NCI-H526 (cell line): ENCODE results near the gene TGFB2.
"Not testable (repeated sequence)": the region's sequence is repeated elsewhere in the genome, so short reads cannot be mapped to it uniquely, and the experiment has no call there.

Experiments used
- DNase-seq, 2 experiments: peaks; one replicate each; lab custom pipeline; 2025; lab: John Stamatoyannopoulos, UW

The TGFB2 gene

DNA sequence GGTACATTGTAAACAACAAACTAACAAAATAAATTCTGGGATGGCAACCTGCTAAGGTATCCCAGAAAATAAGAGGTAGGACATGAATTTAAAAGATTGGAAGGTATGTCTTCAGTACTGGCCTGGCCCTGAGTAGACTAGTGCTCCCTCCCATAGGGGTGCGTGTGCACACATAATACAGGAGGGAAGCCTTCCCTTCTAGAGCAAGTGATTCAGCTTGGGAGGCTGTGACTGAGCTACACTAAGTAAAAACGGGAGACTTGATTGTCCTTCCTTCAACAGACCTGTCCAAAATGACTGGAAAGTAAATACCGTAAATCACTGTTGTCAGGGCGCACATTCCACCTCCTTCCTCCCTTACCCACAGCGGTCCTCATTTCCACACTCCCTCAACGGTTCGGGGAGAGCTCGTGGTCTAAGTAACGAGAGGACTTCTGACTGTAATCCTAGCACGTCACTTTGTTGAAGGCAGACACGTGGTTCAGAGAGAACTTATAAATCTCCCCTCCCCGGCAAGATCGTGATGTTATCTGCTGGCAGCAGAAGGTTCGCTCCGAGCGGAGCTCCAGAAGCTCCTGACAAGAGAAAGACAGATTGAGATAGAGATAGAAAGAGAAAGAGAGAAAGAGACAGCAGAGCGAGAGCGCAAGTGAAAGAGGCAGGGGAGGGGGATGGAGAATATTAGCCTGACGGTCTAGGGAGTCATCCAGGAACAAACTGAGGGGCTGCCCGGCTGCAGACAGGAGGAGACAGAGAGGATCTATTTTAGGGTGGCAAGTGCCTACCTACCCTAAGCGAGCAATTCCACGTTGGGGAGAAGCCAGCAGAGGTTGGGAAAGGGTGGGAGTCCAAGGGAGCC is at the start of gene TGFB2:
Gene TGFB2 (plus strand): TSS at position 523 of the 859 bp plus-strand sequence. CDS start 1,366 bp downstream, outside the sequence.
- peak; percentile 22 to 32 for DNase-seq

DNA sequence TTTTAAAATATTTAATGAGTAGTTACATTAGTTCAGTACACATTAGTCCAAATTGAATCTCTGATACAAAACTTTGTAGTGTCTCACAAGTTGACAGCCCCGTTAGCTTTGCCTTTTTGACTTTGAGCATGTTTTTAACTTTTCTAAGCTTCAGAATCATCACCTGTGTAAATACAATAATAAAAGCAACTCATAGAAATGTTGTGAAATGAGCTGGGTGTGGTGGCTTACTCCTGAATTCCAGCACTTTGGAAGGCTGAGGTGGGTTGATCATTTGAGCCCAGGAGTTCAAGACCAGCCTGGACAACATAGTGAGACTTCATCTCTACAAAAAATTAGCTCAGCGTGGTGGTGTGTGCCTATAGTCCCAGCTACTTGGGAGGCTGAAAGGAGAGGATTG is 49.0 kb upstream of the TGFB2 start:
- DNase-seq, result no peak

DNA sequence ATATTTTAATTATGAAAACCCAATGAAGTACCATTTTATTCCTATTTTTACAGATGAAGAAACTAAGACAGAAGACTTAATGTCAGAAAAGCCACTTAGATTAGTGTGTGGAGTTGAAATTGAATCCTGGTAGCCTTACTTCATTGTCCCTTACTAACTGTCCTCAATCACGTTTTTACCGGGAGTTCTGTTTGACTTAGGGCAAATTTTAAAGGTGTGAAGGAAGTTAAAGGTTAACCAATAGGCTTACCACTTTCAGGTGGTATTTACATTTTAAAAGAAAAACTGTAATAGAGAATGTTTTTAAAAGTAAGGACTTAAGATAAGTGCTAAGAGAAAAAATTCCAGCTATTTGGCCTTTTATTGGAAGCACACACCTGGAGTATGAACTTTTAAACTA is 47.7 kb upstream of the TGFB2 start:
- DNase-seq, result no peak

DNA sequence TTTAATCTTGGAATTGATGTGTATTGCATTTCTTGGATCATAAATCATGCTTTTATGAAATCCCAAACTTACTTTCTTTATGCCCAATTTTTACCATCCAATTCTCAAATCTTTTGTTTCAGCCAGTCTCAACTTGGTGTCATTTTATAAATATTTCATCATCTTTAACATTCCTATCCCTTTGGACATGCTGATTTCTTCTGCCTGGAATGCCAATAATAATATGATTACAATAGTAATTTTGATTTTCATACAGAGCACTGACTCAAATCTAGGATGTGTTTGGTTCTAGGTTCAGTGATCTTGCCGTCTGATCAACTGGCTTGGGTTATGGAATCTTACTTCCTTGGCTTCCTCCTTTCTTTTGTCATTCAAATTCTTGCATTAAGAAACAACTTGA is 47.3 kb upstream of the TGFB2 start:
- DNase-seq, result no peak

DNA sequence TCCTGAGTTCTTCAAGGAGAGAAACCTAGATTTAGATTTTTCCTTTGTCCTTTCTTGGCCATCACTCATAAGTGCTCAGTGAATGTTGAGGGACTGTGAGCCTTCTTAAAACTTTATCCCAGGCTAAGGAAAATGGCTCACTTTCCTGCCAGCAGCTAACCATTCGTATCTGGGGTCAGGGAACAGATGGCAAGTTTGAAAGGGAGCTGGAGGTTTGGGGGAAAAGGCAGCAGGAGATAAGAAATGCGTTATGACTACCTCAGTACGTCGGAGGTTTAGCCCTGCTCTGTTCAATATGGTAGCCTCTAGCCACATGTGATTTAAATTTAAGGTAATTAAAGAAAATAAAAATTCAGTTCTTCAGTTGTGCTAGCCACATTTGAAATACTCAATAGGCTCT is 46.7 kb upstream of the TGFB2 start:
- no peak for DNase-seq

DNA sequence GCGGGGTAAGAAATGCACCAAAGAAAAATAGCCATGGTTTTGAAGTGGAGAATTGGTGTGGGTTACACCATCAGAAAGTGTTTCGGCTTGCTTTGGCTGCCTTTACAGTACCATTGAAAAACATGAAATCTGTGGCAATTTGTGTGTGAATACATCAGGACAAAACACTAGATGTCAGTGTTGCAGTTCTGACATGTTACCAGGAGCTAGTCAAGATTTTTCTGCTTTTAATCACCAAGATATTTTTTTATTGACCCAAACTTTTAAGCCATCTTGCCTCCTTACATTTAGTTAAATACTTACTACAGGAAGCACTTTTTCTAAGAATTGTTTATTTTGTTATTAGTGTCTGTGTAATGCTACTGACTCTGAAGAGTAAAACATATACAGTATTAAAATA is 45.7 kb upstream of the TGFB2 start:
- DNase-seq, result peak in 1 of 2 experiments; percentile 1

DNA sequence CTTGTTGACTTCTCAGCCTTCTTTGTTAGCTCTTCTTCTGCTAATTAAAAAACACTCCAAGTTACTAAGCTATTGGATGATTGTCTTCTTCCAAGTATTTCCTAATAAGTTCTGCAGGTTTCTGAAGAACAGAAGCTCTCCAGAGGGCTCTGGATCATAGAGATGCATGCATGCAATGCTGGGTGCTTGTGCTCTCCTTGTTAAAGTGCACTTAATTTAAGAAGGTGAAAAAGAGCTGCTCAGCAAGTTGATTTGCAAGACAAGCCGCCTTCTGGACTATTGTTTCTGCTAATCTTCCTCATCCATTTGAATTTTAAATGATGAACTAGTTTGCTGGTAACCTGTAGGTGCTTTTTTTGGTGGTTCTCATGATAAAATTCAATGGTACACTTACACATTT is 43.9 kb upstream of the TGFB2 start:
- DNase-seq, result no peak

DNA sequence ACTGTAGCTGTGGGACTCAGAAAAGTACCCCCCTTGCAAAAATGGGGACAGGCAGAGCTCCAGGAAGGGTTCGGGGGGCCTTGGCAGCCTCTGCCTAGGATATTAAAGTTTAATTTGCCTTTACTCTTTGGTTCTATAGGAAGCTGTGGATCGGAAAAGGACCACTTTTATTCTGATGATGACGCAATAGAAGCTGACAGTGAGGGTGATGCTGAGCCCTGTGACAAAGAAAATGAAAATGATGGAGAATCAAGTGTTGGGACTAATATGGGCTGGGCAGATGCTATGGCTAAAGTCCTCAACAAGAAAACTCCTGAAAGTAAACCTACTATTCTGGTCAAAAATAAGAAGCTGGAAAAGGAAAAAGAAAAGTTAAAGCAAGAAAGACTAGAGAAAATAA is 43.0 kb upstream of the TGFB2 start:
- DNase-seq, result no peak

DNA sequence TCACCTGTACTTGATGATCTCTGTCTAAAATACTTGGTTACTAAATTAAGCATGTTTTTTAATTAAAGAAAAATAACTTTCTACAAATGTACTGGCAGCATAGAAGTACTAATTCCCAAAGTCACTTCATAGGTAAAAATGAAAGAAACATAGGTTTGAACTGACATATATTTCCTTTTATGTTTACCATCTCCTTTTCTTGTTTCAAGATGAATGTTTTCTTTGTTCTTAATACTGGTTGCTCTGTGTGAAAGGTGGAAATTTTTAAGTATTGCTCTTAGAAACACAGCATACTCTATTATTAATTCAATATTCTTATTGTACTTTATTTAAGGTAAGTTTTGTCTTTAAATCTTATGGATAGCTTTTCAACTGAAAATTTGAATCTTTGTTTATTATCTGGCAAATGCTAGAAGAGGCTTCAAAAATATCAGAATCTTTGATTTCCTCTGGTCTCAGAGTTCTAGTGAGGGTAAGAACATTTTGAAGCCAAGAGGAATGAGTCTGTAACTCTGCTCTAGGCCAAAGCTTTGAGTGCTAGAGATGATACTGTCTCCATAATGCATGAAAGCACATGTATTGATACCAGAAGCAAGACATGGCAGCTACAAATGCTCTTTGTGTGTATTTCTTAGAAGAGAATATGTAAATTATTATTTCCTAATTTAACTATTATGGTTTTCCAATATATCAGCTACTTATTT is 41.8 kb upstream of the TGFB2 start:
- no peak for DNase-seq

DNA sequence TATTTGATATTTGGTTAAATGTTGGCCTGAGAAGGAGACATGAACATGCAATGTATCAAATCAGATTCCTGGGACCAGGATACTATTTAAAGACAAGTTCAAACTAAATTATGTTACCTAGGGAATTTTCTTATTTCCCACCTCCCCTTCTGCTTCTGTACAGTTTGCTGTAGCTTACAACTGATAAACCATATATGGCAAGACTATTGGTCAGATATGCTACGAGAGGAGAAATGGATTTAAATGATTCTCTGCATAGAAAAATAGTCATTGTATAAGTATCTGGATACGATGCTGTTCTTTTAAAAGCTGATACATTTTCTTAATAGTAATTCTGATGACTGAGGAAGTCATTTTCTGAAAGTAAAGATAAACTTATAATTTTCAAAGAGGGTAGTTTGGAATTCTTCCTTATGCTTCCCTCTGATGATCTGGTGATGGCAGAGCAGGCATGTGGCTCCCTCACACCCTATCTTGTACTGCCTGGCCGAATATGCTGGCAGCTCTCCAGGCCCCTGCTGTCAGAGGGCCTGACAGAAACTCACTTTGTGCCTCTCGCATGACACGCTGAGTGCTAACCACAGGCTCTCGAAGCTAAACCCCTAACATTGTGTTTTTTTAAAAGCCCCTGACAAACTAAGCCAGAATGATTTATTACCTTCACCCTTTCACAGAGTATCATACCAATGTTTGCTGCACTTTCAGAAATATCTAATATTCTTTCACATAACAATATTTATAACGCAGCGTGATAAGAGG is 40.7 kb upstream of the TGFB2 start:
- DNase-seq, result no peak

DNA sequence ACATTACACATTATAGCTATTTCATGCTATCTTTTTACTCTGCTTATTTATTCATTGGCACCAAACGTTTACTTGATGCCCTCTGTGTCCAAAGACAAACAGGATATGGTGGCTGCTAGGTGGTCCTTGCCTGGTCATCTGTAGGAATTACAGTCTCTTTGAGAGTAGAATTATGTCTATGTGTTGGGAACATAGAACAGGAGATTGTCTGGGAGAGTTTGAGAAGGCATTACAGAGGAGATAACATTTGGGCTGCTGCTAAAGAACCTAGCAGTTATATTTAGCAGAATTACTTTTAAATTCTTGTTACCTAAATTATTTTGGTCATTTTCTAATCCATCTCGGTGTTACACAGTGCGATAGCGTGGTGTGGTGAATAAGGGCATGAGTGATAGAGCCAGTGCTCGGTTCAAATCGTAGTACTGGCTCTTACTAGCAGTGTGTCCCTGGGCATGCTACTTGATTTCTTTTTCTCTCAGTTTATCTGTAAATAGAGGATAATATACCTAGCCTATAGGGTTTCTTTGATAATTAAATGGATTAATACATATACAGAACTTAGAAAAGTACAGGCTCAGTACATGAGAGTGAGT is 39.6 kb upstream of the TGFB2 start:
- no peak for DNase-seq

DNA sequence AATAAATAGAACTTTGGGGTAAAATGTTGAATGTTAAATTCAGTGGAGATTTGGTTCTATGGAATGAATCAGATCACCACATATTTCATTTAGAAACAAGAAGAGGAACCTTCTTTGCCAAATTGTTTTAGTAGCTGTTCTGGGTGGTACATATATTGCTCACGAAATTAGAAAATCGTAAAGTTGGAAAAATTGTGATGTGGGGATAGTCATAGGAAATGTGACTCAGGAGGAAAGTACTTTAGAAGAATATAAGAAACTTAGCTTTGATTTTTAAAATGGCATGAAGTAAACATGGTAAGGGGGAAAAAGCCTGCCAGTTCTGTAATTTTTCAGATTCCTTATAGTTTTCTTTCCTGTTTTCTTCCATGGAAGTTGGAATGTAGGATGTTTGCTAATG is 32.6 kb upstream of the TGFB2 start:
- DNase-seq, result no peak

DNA sequence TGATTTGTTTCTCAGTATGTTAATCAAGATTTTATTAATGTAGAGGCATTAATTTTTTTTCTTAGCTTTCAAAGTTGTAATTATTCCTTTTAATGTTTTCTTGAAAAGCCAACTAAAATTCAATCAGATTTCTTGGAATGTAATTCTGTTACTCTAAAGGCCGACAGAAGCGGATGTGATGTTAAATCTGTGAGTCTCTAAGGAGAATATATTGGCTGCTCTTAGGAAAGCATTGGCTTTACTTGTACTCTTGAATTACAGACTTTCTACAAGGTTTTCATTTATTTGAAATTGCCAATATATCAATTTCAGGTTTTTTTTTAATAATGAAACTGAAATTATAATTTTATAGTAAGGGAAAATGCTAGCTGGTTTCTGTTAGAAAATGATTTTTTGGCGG is 30.8 kb upstream of the TGFB2 start:
- DNase-seq, result no peak

DNA sequence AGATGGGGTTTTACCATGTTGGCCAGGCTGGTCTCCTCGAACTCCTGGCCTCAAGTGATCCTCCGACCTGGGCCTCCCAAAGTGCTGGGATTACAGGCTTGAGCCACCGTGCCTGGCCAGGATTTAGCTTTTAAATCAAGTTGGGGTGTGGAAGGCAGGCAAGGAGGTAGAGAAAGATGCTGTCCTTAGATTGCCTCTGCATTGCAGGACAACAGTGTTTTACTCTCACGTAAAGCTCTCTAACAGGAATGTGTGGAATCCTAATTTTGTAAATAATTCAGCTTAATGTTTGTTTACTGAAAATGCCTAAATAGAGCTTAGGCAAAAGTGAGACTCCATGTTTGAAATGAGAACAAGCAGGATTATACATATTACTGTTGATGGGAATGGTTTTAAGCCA is 29.5 kb upstream of the TGFB2 start:
- DNase-seq, result no peak

DNA sequence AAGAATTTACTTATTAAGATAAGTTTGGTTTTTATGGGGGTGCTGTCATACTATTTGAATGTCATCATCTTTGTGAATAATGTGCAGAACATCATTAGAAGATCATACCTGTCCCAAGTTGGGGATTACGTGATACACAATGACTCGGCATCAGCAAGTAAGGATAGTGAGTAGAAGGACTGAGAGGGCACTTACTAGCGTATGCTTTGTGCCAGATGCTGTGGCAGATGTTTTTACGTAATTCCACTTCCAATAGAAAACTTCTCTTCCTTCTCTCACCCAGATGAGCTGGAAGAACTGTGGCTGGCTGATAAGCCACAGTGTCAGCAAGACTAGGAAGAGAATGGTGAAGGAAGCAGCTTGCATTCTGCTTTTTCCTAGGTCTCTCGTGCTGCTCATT is 28.1 kb upstream of the TGFB2 start:
- no peak for DNase-seq

DNA sequence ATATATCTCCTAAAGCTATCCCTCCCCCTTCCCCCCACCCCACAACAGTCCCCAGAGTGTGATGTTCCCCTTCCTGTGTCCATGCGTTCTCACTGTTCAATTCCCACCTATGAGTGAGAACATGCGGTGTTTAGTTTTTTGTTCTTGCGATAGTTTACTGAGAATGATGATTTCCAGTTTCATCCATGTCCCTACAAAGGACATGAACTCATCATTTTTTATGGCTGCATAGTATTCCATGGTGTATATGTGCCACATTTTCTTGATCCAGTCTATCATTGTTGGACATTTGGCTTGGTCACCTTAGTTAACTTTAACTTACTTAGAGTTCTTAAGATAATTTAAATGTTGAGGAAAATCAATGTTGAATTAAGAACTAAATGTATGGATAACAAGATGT is 25.0 kb upstream of the TGFB2 start:
- not testable (repeated sequence) for DNase-seq

DNA sequence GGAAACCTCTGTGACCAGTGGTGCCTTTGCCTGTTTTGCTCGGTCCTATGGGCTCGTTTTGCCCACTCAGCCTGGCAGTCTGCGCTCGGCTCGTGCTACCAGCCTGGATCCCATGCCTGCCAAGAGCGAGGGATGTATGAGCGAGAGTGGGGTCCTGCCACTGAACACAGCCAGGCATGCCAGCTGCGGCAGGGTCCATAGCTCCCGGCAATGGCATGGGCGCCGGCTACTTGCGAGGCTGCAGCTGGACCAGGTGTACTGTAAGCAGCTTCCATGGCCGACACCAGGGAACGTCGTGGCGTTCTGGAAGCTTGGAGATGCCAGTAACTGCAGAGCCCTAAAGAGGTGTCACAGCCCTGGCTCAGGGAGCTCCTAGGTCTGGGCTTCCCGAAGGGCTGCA is 22.4 kb upstream of the TGFB2 start:
- DNase-seq, result no peak

DNA sequence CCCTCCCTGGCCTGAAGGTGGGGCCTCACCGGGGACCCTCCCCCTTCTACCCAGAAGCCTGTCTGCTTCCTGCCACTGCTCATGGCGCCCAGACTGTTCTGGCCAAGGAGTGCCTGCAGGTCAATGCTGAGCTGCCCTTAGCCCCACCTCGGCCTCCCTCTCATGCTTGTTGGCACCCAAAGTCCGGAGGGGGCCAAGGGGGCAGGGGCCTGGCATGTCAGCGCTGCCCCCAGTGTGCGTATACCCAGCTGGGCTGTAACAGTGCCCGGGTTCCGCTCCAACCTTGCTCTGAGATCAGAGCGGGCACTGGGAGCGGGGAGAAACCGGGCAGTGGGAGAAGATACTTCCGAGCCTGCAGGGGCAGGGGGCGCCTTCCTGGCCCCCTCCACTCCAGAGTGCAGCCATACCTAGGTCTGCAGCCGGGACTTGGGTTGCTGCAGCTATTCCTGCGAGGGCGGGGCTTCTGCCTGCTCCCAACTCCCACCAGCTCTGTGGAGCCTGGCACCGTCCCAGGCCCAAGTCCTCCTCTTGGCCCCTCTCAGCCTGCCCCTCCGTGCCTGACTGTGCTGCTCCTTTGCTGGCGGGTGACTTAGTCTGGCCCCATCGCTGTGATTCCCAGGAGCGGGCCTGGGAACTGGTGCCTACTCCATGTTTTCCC is 21.4 kb upstream of the TGFB2 start:
- no peak for DNase-seq

DNA sequence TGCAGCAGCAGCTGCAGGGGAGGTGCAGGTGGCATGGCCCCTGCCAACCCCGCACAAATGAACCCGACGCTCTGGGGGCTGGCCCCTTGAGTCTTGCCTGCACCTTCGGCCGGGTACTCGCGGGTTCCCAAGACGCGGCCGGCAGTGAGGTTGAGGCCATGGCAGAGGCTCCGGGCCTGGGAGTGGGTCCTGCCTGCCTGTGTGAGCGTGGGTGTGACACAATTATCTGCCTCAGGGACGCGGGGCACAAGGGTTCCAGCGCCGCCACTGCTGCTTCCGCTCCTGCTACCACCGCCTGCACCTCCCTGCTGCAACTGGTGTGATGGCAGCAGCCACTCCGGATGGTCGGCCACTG is 20.9 kb upstream of the TGFB2 start:
- DNase-seq, result no peak

DNA sequence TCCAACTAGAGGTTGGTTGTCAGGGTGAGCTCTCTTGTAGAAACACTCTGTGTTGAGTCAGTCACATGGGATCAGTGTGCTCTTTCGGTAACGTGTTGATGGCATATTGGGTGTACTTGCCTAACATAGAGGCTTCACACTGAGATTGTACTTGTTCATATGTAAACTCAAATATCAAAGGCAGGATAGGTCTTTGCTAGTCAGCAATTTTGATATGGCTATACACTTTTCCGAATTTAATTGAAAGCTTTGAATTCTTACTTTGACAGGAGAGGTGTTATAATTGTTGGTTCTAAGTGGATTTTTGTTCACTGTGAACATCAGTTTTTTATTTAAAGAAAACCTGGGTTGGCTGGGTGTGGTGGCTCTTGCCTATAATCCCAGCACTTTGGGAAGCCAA is 16.4 kb upstream of the TGFB2 start:
- DNase-seq, result no peak

DNA sequence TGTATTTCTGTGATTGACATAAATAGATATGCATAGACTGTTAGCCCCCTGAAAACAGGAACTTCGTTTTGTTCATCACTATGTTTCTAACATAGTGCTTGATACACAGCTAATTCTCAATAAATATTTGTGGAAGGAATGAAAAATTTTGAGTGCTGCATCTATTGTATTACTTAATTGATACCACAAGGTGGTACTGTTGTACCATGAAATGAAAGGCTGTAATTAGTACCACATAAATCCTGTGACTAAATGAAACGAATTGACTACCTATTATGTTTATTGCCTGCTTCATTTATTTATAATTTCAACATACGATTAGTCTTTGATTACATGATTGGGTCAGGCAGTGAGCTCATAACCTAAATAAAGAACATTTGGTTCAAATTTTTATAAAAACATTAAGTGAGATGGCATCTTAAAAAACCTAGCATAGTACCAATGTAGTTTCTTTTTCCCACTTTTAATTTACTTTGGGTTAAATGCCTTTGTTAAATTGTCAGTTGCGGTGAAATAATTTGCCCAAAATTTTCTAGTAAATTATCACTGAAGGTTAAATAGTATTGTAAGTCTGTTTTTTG is 15.0 kb upstream of the TGFB2 start:
- DNase-seq, result no peak

DNA sequence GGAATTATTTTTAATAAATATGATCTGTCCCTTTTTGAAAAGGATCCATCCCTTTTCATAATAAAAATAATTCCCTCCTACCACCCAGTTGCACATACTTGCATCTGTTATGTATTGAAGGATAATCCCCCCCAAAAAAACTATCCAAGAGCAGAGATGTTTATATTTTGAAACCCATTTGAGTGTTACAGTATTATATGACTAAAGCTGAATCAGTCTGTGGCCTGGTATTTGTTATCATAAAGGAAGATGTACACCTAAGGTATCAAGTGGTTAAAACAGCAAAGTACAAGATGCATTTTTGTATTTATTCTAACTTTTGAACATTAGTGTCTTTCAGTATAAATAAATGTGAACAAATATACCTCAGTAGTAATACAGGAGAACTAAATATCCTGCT is 12.7 kb upstream of the TGFB2 start:
- no peak for DNase-seq
